ENCODE data around the gene PPP4R4.
"Not testable (repeated sequence)": the region's sequence is repeated elsewhere in the genome, so short reads cannot be mapped to it uniquely, and the experiment has no call there.

PPP4R4 gene

GRCh38 chr14:94282991-94283723 lies 109.0 kb downstream of the PPP4R4 start:
- no peak for DNase-seq

GRCh38 chr14:94284221-94284620 lies 110.1 kb downstream of the PPP4R4 start:
- DNase-seq = no peak

- no peak for DNase-seq
Measured at GRCh38 chr14:94285158-94285557, 111.0 kb downstream of the PPP4R4 start.

- DNase-seq = no peak
Measured at GRCh38 chr14:94288610-94289465, 114.7 kb downstream of the PPP4R4 start.

GRCh38 chr14:94290197-94290596 lies 116.1 kb downstream of the PPP4R4 start:
- no peak for DNase-seq

GRCh38 chr14:94291159-94291905 lies 117.2 kb downstream of the PPP4R4 start:
- no peak for DNase-seq

- no peak for DNase-seq
Measured at GRCh38 chr14:94291906-94292525, 117.9 kb downstream of the PPP4R4 start.

- DNase-seq = no peak
Measured at GRCh38 chr14:94292526-94292871, 118.4 kb downstream of the PPP4R4 start.

GRCh38 chr14:94292872-94293577 lies 118.9 kb downstream of the PPP4R4 start, which contains the start of gene SERPINA10:
TSS of gene SERPINA10 (minus strand) at chr14:94293268. CDS start at chr14:94290593, 2,675 bp downstream.
- no peak for DNase-seq

- DNase-seq = no peak
Measured at GRCh38 chr14:94293578-94293924, 119.4 kb downstream of the PPP4R4 start.

GRCh38 chr14:94295360-94296180 lies 121.4 kb downstream of the PPP4R4 start:
- no peak for DNase-seq

- DNase-seq = not testable (repeated sequence)
Measured at GRCh38 chr14:94296181-94296545, 122.0 kb downstream of the PPP4R4 start.

- no peak for DNase-seq
Measured at GRCh38 chr14:94298130-94298529, 124.0 kb downstream of the PPP4R4 start.

GRCh38 chr14:94303111-94303510 lies 129.0 kb downstream of the PPP4R4 start:
- no peak for DNase-seq

GRCh38 chr14:94304243-94304642 lies 130.1 kb downstream of the PPP4R4 start:
- no peak for DNase-seq

GRCh38 chr14:94305620-94306019 lies 131.5 kb downstream of the PPP4R4 start:
- no peak for DNase-seq

GRCh38 chr14:94306047-94306978 lies 132.2 kb downstream of the PPP4R4 start:
- DNase-seq = no peak

GRCh38 chr14:94307410-94307992 lies 133.4 kb downstream of the PPP4R4 start:
- no peak for DNase-seq

GRCh38 chr14:94309721-94310120 lies 135.6 kb downstream of the PPP4R4 start:
- no peak for DNase-seq

GRCh38 chr14:94310248-94310647 lies 136.1 kb downstream of the PPP4R4 start:
- DNase-seq = no peak

Measured in CD4-positive, alpha-beta T cell treated with Interleukin-1 beta for 1 hour (primary cell).